Epithelial cell of esophagus (primary cell): ENCODE results near the gene BRD7.

Experiments
- DNase-seq: peaks from one replicate; pipeline ENCODE4 v3.0.0; 2010; ENCODE audit warnings: low read depth
- H3K4me3 ChIP-seq: 2 replicates; pipeline ENCODE4 v1.5.1; 2011; ENCODE audit warnings: mild to moderate bottlenecking, low read length, control low read depth
- TF ChIP-seq, protein P1 (sequence below): IDR thresholded peaks from 2 replicates; pipeline ENCODE4 v1.5.1; 2011; ENCODE audit warnings: low read depth, mild to moderate bottlenecking, low read length, control low read depth, inconsistent platforms; ENCODE audit not compliant: insufficient read depth; ENCODE audit errors: missing control alignments

BRD7 gene

DNA sequence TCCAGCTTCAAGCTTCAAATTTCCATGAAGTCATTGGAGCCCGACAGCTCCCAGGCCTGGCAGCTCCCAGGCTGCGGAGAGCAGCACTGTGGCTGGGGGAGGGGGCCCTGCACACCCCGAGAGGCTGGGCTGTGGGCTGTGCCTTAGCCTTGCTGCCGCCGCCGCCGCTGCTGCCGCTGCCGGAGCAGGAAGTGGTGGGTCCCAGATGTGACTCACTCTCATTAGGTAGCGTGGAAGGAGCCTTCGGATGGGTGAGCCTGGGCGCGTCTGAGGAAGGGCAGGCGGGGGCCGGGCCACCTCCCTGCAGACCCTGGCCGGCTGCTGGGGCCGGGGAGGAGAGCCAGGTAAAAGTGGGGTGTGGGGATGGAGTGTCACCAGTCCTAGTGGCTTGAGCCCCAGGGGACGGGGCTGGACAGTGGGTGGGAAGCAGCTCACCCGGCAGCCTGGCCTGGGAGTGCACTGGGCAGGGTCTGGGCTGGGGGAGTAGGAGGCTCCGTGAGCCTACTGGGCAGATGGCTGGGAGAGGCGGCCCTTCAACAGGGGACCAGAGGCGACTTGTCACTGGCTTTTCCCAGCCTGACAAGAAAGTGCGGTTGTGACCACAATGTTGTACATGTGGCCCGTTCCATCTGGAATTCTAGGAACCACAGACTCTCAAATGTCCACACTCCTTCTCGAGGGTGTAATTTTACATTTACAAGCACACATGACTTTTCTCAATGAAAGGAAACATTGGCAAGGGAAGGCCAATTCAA, 102.3 kb downstream of the BRD7 start, which contains the start of gene ADCY7:
Gene ADCY7, plus strand, starts transcription at position 215 of the 755 bp plus-strand sequence. CDS start 21,629 bp downstream, outside the sequence.
- DNase-seq: peak; percentile 83
- H3K4me3 ChIP-seq: peak within 1 kb of the TSS; percentile 16
- TF ChIP-seq, protein P1, sequence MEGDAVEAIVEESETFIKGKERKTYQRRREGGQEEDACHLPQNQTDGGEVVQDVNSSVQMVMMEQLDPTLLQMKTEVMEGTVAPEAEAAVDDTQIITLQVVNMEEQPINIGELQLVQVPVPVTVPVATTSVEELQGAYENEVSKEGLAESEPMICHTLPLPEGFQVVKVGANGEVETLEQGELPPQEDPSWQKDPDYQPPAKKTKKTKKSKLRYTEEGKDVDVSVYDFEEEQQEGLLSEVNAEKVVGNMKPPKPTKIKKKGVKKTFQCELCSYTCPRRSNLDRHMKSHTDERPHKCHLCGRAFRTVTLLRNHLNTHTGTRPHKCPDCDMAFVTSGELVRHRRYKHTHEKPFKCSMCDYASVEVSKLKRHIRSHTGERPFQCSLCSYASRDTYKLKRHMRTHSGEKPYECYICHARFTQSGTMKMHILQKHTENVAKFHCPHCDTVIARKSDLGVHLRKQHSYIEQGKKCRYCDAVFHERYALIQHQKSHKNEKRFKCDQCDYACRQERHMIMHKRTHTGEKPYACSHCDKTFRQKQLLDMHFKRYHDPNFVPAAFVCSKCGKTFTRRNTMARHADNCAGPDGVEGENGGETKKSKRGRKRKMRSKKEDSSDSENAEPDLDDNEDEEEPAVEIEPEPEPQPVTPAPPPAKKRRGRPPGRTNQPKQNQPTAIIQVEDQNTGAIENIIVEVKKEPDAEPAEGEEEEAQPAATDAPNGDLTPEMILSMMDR: no peak
